HUES64 (cell line): ENCODE results near the gene EVA1B.

Source experiments
- H3K27ac ChIP-seq: 2 replicates; pipeline ENCODE4 v1.7.0; 2013; ENCODE audit warnings: low read depth, low read length, inconsistent platforms
- H3K27me3 ChIP-seq: 2 replicates; pipeline ENCODE4 v1.6.1; 2013; ENCODE audit warnings: mild to moderate bottlenecking, low read length; ENCODE audit not compliant: insufficient read depth
- H3K36me3 ChIP-seq: 2 replicates; pipeline ENCODE4 v1.6.1; 2013; ENCODE audit warnings: mild to moderate bottlenecking, low read length; ENCODE audit not compliant: insufficient read depth
- H3K4me1 ChIP-seq: 2 replicates; pipeline ENCODE4 v1.6.1; 2013; ENCODE audit warnings: mild to moderate bottlenecking, low read length, moderate library complexity; ENCODE audit not compliant: insufficient read depth
- H3K4me3 ChIP-seq: 2 replicates; pipeline ENCODE4 v1.5.1; 2013; ENCODE audit warnings: mild to moderate bottlenecking, low read length, moderate library complexity
- H3K9ac ChIP-seq: 2 replicates; pipeline ENCODE4 v1.6.1; 2013; ENCODE audit warnings: mild to moderate bottlenecking, low read depth, low read length
- H3K9me3 ChIP-seq: 2 replicates; pipeline ENCODE4 v1.6.1; 2013; ENCODE audit warnings: low read depth, low read length; ENCODE audit not compliant: insufficient read depth
- WGBS: fragments of 150-250, 120-280 bp; methylation state at CpG from one replicate; pipeline ENCODE4 v1.1.7; 2013; ENCODE audit warnings: missing lambda C conversion rate; 5-methylcytosine and 5-hydroxymethylcytosine counted together

The EVA1B gene

DNA sequence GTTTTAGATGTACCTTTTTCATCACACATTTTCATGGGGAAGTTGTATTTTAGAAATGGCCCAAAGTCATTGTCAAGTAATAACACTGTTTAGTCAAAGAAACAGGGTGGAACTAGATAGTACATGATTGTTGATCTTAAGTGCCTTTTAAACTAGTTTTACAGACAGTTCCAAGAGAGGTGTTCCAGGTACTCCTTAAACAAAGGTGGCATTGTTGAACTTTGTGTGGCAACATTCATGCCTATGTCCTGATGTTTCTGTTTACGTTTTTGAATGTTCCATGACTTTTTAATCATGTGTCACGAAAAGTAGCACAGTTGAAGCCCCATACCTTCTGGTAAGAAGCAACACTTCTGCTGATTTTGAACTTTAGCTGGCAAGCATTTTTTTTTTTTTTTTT, 26.4 kb downstream of the EVA1B start:
- WGBS = 98% methylated on average over 2 of the region's 2 CpGs
- Histone ChIP-seq H3K27ac (no peak overlapping the region), H3K27me3 (no peaks in the 10 kb centered on the region), H3K36me3 (peaks cover 91% of the 10 kb centered on the region), H3K9ac (no peak overlapping the region), H3K4me1 (no peaks in the 10 kb centered on the region), H3K4me3 (no peak overlapping the region), H3K9me3 (no peaks in the 10 kb centered on the region)

GRCh38 chr1:36295390-36295789, 28.1 kb downstream of the EVA1B start:
- Histone ChIP-seq H3K27ac (no peak overlapping the region), H3K4me3 (no peak overlapping the region), H3K9ac (no peak overlapping the region), H3K9me3 (no peaks in the 10 kb centered on the region), H3K4me1 (no peaks in the 10 kb centered on the region), H3K27me3 (no peaks in the 10 kb centered on the region), H3K36me3 (peaks cover 91% of the 10 kb centered on the region)
- WGBS = 91% methylated on average over 2 of the region's 2 CpGs

DNA sequence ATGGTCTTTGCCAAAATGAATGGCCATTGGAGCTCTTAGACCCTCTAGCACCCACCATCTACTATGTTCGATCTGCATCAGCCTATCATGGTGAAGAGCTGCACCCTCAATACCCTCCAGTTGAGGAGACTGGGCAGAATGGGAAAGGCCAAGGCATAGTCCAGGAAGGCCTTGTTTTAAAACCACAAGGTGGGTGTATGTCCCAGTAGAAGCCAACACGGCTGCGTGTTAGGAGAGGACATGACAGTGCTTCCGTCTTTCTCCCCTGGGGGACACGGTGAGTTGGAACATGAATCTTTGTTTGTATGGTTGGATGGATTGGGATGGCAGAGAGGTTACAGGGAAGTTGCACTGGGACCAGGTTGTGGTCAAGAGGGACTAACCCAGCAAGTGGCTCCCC, 35.9 kb downstream of the EVA1B start:
- Histone ChIP-seq H3K36me3 (peaks cover 98% of the 10 kb centered on the region), H3K9ac (no peak overlapping the region), H3K9me3 (no peaks in the 10 kb centered on the region), H3K4me3 (no peak overlapping the region), H3K4me1 (no peaks in the 10 kb centered on the region), H3K27me3 (no peaks in the 10 kb centered on the region), H3K27ac (no peak overlapping the region)
- 95% methylated on average over 5 of the region's 5 CpGs for WGBS

- peaks cover 95% of the 10 kb centered on the region for H3K36me3 ChIP-seq
- no peak overlapping the region for H3K27ac ChIP-seq
- H3K4me1 ChIP-seq = no peaks in the 10 kb centered on the region
- WGBS = 97% methylated on average over 13 of the region's 13 CpGs
- no peaks in the 10 kb centered on the region for H3K9me3 ChIP-seq
- H3K4me3 ChIP-seq = no peak overlapping the region
- no peak overlapping the region for H3K9ac ChIP-seq
- no peaks in the 10 kb centered on the region for H3K27me3 ChIP-seq
These were observed 36.6 kb downstream of the EVA1B start for GRCh38 chr1:36286802-36287201.

- Histone ChIP-seq H3K9me3 (no peaks in the 10 kb centered on the region), H3K9ac (no peak overlapping the region), H3K27ac (no peak overlapping the region), H3K27me3 (no peaks in the 10 kb centered on the region), H3K4me1 (no peaks in the 10 kb centered on the region), H3K4me3 (no peak overlapping the region), H3K36me3 (peaks cover 85% of the 10 kb centered on the region)
- WGBS = 72% methylated on average over 7 of the region's 7 CpGs
These were observed 37.9 kb downstream of the EVA1B start for GRCh38 chr1:36285443-36286101.

GRCh38 chr1:36284517-36284916, 38.9 kb downstream of the EVA1B start:
- Histone ChIP-seq H3K36me3 (peaks cover 75% of the 10 kb centered on the region), H3K27ac (no peak overlapping the region; the same call in 1 of the 2 replicates), H3K9ac (no peak overlapping the region), H3K4me3 (no peak overlapping the region), H3K27me3 (no peaks in the 10 kb centered on the region), H3K9me3 (no peaks in the 10 kb centered on the region), H3K4me1 (no peaks in the 10 kb centered on the region)
- 67% methylated on average over 1 of the region's 1 CpG for WGBS

- peaks cover 70% of the 10 kb centered on the region for H3K36me3 ChIP-seq
- 96% methylated on average over 1 of the region's 1 CpG for WGBS
- H3K9ac ChIP-seq = no peak overlapping the region
- no peak overlapping the region for H3K4me3 ChIP-seq
- H3K27me3 ChIP-seq = no peaks in the 10 kb centered on the region
- no peaks in the 10 kb centered on the region for H3K9me3 ChIP-seq
- no peaks in the 10 kb centered on the region for H3K4me1 ChIP-seq
- H3K27ac ChIP-seq = no peak overlapping the region
These were observed 39.4 kb downstream of the EVA1B start for GRCh38 chr1:36284061-36284460.

GRCh38 chr1:36279789-36280296, 43.6 kb downstream of the EVA1B start:
- H3K36me3 ChIP-seq = peaks cover 29% of the 10 kb centered on the region
- H3K9ac ChIP-seq = no peak overlapping the region
- no peaks in the 10 kb centered on the region for H3K9me3 ChIP-seq
- H3K4me1 ChIP-seq = no peaks in the 10 kb centered on the region
- H3K4me3 ChIP-seq = no peak overlapping the region
- no peak overlapping the region for H3K27ac ChIP-seq
- H3K27me3 ChIP-seq = no peaks in the 10 kb centered on the region
- 96% methylated on average over 6 of the region's 7 CpGs for WGBS

DNA sequence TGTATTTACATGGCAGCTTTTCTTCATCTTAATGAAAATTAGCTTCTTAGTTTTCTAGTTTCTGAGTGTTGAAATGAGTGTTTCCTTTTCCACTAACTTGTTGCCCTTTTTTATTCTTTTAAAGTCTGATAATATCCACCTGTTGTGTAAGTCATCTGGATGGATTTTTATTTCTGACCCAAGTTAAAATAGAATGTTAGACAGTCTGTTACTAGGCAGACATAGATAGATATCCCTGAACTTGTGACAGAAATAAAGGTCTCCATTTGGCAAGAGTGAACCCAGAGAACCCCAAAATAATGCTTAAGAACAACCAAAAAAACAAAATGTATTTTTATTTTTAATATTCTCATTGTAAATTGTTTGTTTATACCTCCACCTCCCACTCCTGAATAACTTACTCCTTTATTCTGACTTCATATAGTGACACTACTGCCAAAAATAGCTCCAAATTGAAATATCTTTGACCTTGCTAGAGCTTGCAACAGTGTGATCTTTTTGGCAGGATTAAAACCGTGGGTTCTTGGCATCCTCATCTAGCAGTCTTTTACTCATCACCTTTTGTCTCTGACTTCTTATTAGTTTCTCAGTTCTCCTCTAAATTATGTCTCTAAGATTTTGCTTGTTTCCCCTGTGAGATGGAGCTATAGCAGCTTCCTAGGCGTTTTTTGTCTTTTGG, 44.2 kb downstream of the EVA1B start:
- H3K27ac ChIP-seq = no peak overlapping the region

DNA sequence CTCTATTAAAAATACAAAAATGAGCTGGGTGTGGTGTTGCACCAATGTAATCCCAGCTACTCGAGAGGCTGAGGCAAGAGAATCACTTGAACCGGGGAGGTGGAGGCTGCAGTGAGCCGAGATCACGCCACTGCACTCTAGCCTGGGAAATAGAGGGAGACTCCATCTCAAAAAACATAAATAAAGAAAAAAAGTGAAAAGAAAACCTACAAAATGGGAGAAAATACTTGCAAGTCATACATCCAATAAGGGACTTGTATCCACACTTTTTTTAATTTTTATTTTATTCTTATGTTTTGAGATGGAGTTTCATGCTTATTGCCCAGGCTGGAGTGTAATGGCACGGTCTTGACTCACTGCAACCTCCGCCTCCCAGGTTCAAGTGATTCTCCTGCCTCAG, 46.8 kb downstream of the EVA1B start:
- Histone ChIP-seq H3K9me3 (no peaks in the 10 kb centered on the region), H3K27me3 (no peaks in the 10 kb centered on the region), H3K27ac (no peak overlapping the region), H3K4me1 (no peaks in the 10 kb centered on the region), H3K36me3 (peaks cover 25% of the 10 kb centered on the region), H3K9ac (no peak overlapping the region), H3K4me3 (no peak overlapping the region)
- WGBS = 90% methylated on average over 5 of the region's 6 CpGs

More for the DNA sequence above, 44.2 kb downstream of the EVA1B start:
- Histone ChIP-seq H3K4me3 (no peak overlapping the region), H3K9ac (no peak overlapping the region), H3K27me3 (no peaks in the 10 kb centered on the region), H3K9me3 (no peaks in the 10 kb centered on the region), H3K36me3 (peaks cover 27% of the 10 kb centered on the region), H3K4me1 (no peaks in the 10 kb centered on the region)
- WGBS = 98% methylated on average over 1 of the region's 2 CpGs

- no peaks in the 10 kb centered on the region for H3K4me1 ChIP-seq
- 100% methylated on average over 1 of the region's 1 CpG for WGBS
- no peak overlapping the region for H3K27ac ChIP-seq
- no peaks in the 10 kb centered on the region for H3K27me3 ChIP-seq
- H3K36me3 ChIP-seq = peaks cover 36% of the 10 kb centered on the region
- no peak overlapping the region for H3K9ac ChIP-seq
- no peak overlapping the region for H3K4me3 ChIP-seq
- H3K9me3 ChIP-seq = no peaks in the 10 kb centered on the region
These were observed 49.2 kb downstream of the EVA1B start for GRCh38 chr1:36274201-36274600.
